HCT116 (cell line): Measurements from ENCODE around the gene CDH4. TPM values are rescaled to one million over a fixed set of nuclear protein-coding genes. Genes with fewer than 3 reads are reported as not detected.

Experiments
- ATAC-seq: fragments of 200-7000 bp; cut with Tn5 transposase; 2 replicates; pipeline ENCODE4 v1.9.1; 2020; ENCODE audit warnings: mild to moderate bottlenecking, moderate library complexity
- BruUV-seq: library from RNA; stranded (reverse); fragments of 400-500 nt; replicated peaks from 2 replicates; lab custom pipeline; 2021; lab: Mats Ljungman, UMichigan
- CTCF ChIA-PET: fragments of 300-600 bp; sonication (Branson Sonifier 250); formaldehyde crosslinking; loops from one replicate; lab custom pipeline; 2021; ENCODE audit warnings: antibody characterized with exemption; lab: Charles Lee
- POLR2A ChIA-PET: fragments of 300-600, 350-600 bp; sonication (Branson Sonifier 250); formaldehyde crosslinking; loops from one replicate; lab custom pipeline; 2021; ENCODE audit warnings: antibody characterized with exemption; lab: Charles Lee
- RAD21 ChIA-PET, 2 experiments: fragments of 300-600 bp; sonication (Branson Sonifier 250); formaldehyde crosslinking; loops; one replicate each; lab custom pipeline; 2023; ENCODE audit warnings: low total read pairs in 2 of 2; ENCODE audit not compliant: uncharacterized antibody in 2 of 2, unreplicated experiment in 2 of 2, low non-redundant PET in 1 of 2; lab: Charles Lee
- DNase-seq: peaks from one replicate; pipeline ENCODE4 v3.0.0-alpha.2; 2010; ENCODE audit warnings: low read depth, low spot score
- H2AFZ ChIP-seq: fragments of 200-600 bp; shearing (Covaris generic), sonication (generic); 2 replicates; pipeline ENCODE4 v1.6.1; 2017; ENCODE audit warnings: low read depth, mixed run types, mixed read lengths, antibody characterized with exemption, low read length; ENCODE audit not compliant: poor library complexity, severe bottlenecking
- H3K27ac ChIP-seq: 2 replicates; pipeline ENCODE4 v1.5.1; 2012; ENCODE audit warnings: low read depth, low read length
- H3K27me3 ChIP-seq: fragments of 200-600 bp; sonication (generic); 2 replicates; pipeline ENCODE4 v1.6.1; 2016; ENCODE audit warnings: mixed run types, low read length, mixed read lengths; ENCODE audit not compliant: insufficient read depth
- H3K36me3 ChIP-seq, 2 experiments: fragments of 200-500 bp in 1 of 2; fragments of 200-600 bp in 1 of 2; sonication (Bioruptor generic) in 1 of 2; sonication (generic) in 1 of 2; 2 replicates each; pipeline versions ENCODE4 v1.5.1 to v1.6.1; 2014 to 2016; ENCODE audit warnings: low read length in 2 of 2, inconsistent platforms in 1 of 2, mixed read lengths in 1 of 2, mixed run types in 1 of 2; ENCODE audit not compliant: insufficient read depth in 2 of 2, control insufficient read depth in 1 of 2
- H3K4me1 ChIP-seq, 2 experiments: fragments of 200-600 bp in 1 of 2; sonication (generic) in 1 of 2; 2 replicates each; pipeline versions ENCODE4 v1.5.1 to v1.6.1; 2012 to 2017; ENCODE audit warnings: low read length in 2 of 2, inconsistent platforms in 1 of 2, mild to moderate bottlenecking in 1 of 2, mixed read lengths in 1 of 2, mixed run types in 1 of 2, moderate library complexity in 1 of 2; ENCODE audit not compliant: insufficient read depth in 2 of 2, control insufficient read depth in 1 of 2
- H3K4me2 ChIP-seq: fragments of 200-600 bp; sonication (generic); 2 replicates; pipeline ENCODE4 v1.6.1; 2017; ENCODE audit warnings: mixed run types, low read length, mixed read lengths
- H3K4me3 ChIP-seq, 2 experiments: fragments of 200-600 bp in 1 of 2; sonication (generic) in 1 of 2; replicated peaks in 1 of 2; 2 replicates each; pipeline ENCODE4 v1.5.1; 2011 to 2016; ENCODE audit warnings: low read length in 2 of 2, control low read depth in 1 of 2, low read depth in 1 of 2, mild to moderate bottlenecking in 1 of 2, mixed read lengths in 1 of 2, mixed run types in 1 of 2
- H3K79me2 ChIP-seq: fragments of 200-600 bp; sonication (generic); 2 replicates; pipeline ENCODE4 v1.6.1; 2017; ENCODE audit warnings: mild to moderate bottlenecking, mixed run types, low read length, moderate library complexity, mixed read lengths; ENCODE audit not compliant: insufficient read depth
- H3K9ac ChIP-seq: fragments of 200-600 bp; sonication (generic); 2 replicates; pipeline ENCODE4 v1.6.1; 2016; ENCODE audit warnings: low read length, mixed read lengths
- H3K9me2 ChIP-seq: fragments of 200-600 bp; sonication (generic), shearing (Covaris generic); 2 replicates; pipeline ENCODE4 v1.6.1; 2017; ENCODE audit warnings: mixed run types, mild to moderate bottlenecking, moderate library complexity; ENCODE audit not compliant: insufficient read depth
- H3K9me3 ChIP-seq, 2 experiments: fragments of 200-500 bp in 1 of 2; fragments of 200-600 bp in 1 of 2; sonication (Bioruptor generic) in 1 of 2; sonication (generic) in 1 of 2; 2 replicates each; pipeline ENCODE4 v1.6.1; 2014 to 2017; ENCODE audit warnings: low read length in 2 of 2, mixed read lengths in 2 of 2, inconsistent platforms in 1 of 2, low read depth in 1 of 2, mild to moderate bottlenecking in 1 of 2, mixed run types in 1 of 2, moderate library complexity in 1 of 2; ENCODE audit not compliant: control insufficient read depth in 1 of 2, insufficient read depth in 1 of 2
- H4K20me1 ChIP-seq: fragments of 200-600 bp; sonication (generic), shearing (Covaris generic); 2 replicates; pipeline ENCODE4 v1.6.1; 2017; ENCODE audit warnings: mixed run types, mild to moderate bottlenecking, moderate library complexity; ENCODE audit not compliant: insufficient read depth
- EZH2phosphoT487 ChIP-seq: fragments of 200-600 bp; IDR thresholded peaks from 2 replicates; pipeline ENCODE4 v1.6.1; 2018; ENCODE audit warnings: antibody characterized with exemption, borderline replicate concordance
- SIN3A ChIP-seq: IDR thresholded peaks from 2 replicates; pipeline ENCODE4 v1.6.1; 2012; ENCODE audit warnings: low read depth
- ZFX ChIP-seq: fragments of 450-650 bp; IDR thresholded peaks from 2 replicates; pipeline ENCODE4 v1.6.1; 2017
- intact Hi-C: fragments of 100-400 bp; cut with micrococcal nuclease; formaldehyde crosslinking; loops from 2 replicates; pipeline ENCODE4 v1.10.0; 2022
- total RNA-seq: library from RNA; stranded (reverse); gene quantifications from one replicate; pipeline ENCODE4 v1.2.1, GENCODE V29; 2021; ENCODE audit not compliant: unreplicated experiment
- TF ChIP-seq, protein P1 (sequence below): IDR thresholded peaks from 2 replicates; pipeline ENCODE4 v1.6.1; 2012
- TF ChIP-seq, protein P2 (sequence below), 3 experiments: fragments of 200-600 bp in 1 of 3; sonication (generic) in 1 of 3; IDR thresholded peaks in 2 of 3; conservative IDR thresholded peaks in 1 of 3; 2 replicates each; pipeline ENCODE4 v1.5.1; 2012 to 2017; ENCODE audit warnings: low read depth in 2 of 3, low read length in 2 of 3, antibody characterized with exemption in 1 of 3, borderline replicate concordance in 1 of 3, control low read depth in 1 of 3, mild to moderate bottlenecking in 1 of 3, mixed read lengths in 1 of 3, mixed run types in 1 of 3, moderate library complexity in 1 of 3; ENCODE audit not compliant: insufficient read depth in 1 of 3

CDH4 gene
- total RNA-seq, 1 experiment from 2014 or later: not detected

DNA sequence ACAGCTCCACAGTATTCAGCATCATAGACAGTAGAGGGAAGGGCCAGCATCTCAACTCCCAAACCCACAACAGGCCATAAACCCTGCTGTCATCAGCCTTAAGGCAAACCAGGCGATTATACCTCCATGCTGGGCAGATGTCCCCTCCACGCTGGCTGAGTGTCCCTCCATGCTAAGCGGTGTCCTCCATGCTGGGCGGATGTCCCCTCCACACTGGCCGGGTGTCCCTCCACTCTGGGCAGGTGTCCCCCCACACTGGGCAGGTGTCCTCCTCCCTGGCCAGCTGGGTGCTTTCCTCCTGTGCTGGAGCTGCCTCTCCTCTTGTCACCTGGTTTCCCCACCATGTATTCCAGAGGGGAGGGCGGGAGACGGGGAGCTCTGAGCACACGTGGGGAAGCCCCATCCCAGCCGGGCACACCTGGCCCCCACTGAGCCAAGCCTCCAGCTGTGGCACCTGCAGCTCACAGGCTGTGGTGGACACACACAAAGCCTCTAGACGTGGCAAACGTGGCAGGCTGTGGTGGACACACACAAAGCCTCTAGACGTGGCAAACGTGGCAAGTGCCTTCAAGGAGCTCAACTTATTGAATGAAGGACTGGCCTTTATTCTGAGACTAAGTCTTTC, 616.5 kb downstream of the CDH4 start:
- DNase-seq: no peak
- Histone ChIP-seq H3K27me3 (peaks cover 12% of the 10 kb centered on the region), H3K27ac (no peak overlapping the region), H3K4me1 (no peaks in the 10 kb centered on the region), H4K20me1 (no peaks in the 10 kb centered on the region), H3K9me3 (no peaks in the 10 kb centered on the region), H3K9me2 (no peaks in the 10 kb centered on the region), H2AFZ (no peak overlapping the region), H3K9ac (no peak overlapping the region), H3K36me3 (no peaks in the 10 kb centered on the region)
- ATAC-seq: no peak
- ChIA-PET RAD21 (no interaction called here), POLR2A (no interaction called here), CTCF (no interaction called here)
- intact Hi-C loops: no loop called here
- BruUV-seq: no TSS peak
- TF ChIP-seq EZH2phosphoT487 (no peak), SIN3A (no peak), ZFX (no peak)
- TF ChIP-seq, protein P1, sequence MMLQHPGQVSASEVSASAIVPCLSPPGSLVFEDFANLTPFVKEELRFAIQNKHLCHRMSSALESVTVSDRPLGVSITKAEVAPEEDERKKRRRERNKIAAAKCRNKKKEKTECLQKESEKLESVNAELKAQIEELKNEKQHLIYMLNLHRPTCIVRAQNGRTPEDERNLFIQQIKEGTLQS: no peak
- TF ChIP-seq, protein P2, sequence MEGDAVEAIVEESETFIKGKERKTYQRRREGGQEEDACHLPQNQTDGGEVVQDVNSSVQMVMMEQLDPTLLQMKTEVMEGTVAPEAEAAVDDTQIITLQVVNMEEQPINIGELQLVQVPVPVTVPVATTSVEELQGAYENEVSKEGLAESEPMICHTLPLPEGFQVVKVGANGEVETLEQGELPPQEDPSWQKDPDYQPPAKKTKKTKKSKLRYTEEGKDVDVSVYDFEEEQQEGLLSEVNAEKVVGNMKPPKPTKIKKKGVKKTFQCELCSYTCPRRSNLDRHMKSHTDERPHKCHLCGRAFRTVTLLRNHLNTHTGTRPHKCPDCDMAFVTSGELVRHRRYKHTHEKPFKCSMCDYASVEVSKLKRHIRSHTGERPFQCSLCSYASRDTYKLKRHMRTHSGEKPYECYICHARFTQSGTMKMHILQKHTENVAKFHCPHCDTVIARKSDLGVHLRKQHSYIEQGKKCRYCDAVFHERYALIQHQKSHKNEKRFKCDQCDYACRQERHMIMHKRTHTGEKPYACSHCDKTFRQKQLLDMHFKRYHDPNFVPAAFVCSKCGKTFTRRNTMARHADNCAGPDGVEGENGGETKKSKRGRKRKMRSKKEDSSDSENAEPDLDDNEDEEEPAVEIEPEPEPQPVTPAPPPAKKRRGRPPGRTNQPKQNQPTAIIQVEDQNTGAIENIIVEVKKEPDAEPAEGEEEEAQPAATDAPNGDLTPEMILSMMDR (IDR thresholded peaks at IDR 0.05 in 2 of 3, conservative IDR thresholded peaks at IDR 0.05 in 1 of 3; ENCODE audit: borderline replicate concordance in 1 of 3, insufficient read depth in 1 of 3, low read depth in 2 of 3, low read length in 2 of 3): no peak
- TF ChIP-seq, all 23 proteins: peak for 0
- no peak overlapping the region for H3K4me3 ChIP-seq
- no peak overlapping the region for H3K4me2 ChIP-seq
- no peaks in the 10 kb centered on the region for H3K79me2 ChIP-seq
